A549 (cell line): ENCODE data around the gene KLHL30.

Experiments
- CHD4 ChIP-seq: fragments of 200-600 bp; sonication (generic); IDR thresholded peaks from 2 replicates; pipeline ENCODE4 v1.6.1; 2016; ENCODE audit warnings: antibody characterized with exemption, mild to moderate bottlenecking, borderline replicate concordance
- CTCF ChIP-seq: fragments of >200 bp; sonication (Bioruptor Twin); formaldehyde crosslinking; IDR thresholded peaks from 3 replicates; pipeline ENCODE4 v1.5.1; 2016
- MYC ChIP-seq: IDR thresholded peaks from 2 replicates; pipeline ENCODE4 v1.6.1; 2012; ENCODE audit warnings: mild to moderate bottlenecking, inconsistent platforms, low read length, improper control_type of control experiment, borderline replicate concordance
- POLR2A ChIP-seq: IDR thresholded peaks from 2 replicates; pipeline ENCODE4 v1.6.1; 2012; ENCODE audit warnings: mild to moderate bottlenecking, low read length
- SMC3 ChIP-seq: fragments of >200 bp; sonication (Bioruptor Twin); formaldehyde crosslinking; IDR thresholded peaks from 3 replicates; pipeline ENCODE4 v1.6.1; 2018; ENCODE audit warnings: inconsistent platforms
- TF ChIP-seq, protein P1 (sequence below): fragments of 450-650 bp; IDR thresholded peaks from 2 replicates; pipeline ENCODE4 v1.6.1; 2014; ENCODE audit warnings: antibody characterized with exemption

DNA sequence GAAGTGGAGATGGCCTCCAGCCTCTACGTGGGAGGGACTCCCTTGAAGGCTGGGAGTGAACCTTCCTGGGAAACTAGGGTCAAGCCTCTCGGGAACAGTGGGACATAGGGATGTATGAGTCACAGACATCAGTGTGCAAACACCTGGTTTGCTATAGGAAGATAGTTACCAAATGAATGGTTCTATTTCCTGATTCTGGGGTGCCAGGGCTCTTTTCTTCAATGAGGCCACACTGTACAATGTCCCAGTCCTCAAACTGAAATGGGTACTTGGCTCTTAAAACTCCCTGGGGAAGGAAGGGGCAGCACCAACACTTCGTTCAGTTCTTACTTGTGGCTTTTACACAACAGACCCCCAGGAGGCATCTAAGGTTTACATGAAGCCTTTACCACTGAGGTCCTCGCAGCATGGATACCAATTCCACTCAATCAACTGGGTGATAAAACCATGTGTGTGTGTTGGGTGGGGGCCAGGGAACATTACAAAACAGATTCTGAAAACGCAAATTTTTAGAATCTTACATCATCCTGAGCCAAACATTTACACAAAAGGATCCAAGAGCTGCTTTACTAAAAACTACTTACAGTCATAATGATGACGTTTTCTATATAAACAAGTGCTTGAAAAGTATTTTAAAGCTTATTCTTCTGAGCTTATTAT lies 30.7 kb downstream of the KLHL30 start:
- no peak for TF ChIP-seq SMC3
- no peak for TF ChIP-seq CHD4
- TF ChIP-seq POLR2A = no peak
- TF ChIP-seq CTCF = no peak
- TF ChIP-seq, protein P1, sequence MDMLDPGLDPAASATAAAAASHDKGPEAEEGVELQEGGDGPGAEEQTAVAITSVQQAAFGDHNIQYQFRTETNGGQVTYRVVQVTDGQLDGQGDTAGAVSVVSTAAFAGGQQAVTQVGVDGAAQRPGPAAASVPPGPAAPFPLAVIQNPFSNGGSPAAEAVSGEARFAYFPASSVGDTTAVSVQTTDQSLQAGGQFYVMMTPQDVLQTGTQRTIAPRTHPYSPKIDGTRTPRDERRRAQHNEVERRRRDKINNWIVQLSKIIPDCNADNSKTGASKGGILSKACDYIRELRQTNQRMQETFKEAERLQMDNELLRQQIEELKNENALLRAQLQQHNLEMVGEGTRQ = no peak
- TF ChIP-seq MYC = no peak
